Measurements from ENCODE around the gene RIIAD1. TPM values are rescaled to one million over a fixed set of nuclear protein-coding genes. Genes with fewer than 3 reads are reported as not detected.

Gene RIIAD1
- total RNA-seq, 2 donors from 2014 or later, result not detected

DNA sequence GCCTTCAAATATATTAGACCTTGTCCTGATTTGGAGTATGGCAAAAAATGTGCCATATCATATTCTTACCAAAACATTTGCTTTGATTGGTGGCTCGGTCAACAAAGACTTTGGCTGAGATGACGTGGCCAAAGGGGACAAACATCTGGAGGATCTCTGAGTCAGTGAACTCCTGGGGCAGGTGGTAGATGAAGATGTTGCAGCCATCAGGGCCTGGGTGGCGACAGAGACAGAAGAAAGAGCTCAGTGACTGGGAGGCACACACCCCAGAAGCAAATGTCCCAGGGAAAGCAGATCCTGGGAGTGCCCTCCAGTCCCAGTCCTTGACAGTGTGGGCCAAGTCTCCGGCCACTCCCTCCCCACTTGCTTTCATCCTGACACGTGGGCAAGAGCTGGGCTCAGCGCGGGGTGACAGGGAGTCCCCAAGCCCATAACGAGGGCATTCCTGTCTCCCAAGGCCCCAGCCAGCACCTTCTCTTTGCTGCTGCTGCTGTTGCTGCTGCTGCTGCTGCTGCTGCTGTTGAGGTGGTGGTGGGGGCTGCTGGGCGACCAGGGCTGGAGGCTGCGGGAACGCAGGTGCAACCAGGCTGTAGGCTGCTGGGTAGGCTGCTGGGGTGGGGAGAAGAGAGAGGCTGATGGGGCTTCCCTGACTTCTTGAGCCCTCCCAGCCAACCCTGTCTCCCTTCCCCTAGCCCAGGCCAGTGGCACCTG is 15.4 kb upstream of the RIIAD1 start:
- Histone ChIP-seq H3K9me3 (ENCODE audit: control insufficient read depth, low read length) (no peaks in the 10 kb centered on the region), H3K4me3 (ENCODE audit: low read length) (no peak overlapping the region), H3K27ac (ENCODE audit: low read depth, low read length) (no peak overlapping the region), H3K9ac (ENCODE audit: extremely low read depth, low read length, poor library complexity, severe bottlenecking) (no peak overlapping the region), H3K4me1 (ENCODE audit: control insufficient read depth, insufficient read depth, low read length) (no peaks in the 10 kb centered on the region), H3K27me3 (ENCODE audit: control insufficient read depth, insufficient read depth, low read length, poor library complexity, severe bottlenecking) (no peaks in the 10 kb centered on the region), H3K36me3 (ENCODE audit: control insufficient read depth, insufficient read depth, low read length) (peaks cover 12% of the 10 kb centered on the region)
- Mint-ChIP-seq H3K27ac (no peak overlapping the region), H3K4me3 (no peak overlapping the region), H3K36me3 (ENCODE audit: low read depth) (peaks cover 3% of the 10 kb centered on the region), H3K9me3 (no peaks in the 10 kb centered on the region), H3K27me3 (ENCODE audit: insufficient read depth) (no peaks in the 10 kb centered on the region), H3K4me1 (no peaks in the 10 kb centered on the region)
- DNase-seq, result no peak
- TF ChIP-seq CTCF (conservative IDR thresholded peaks at IDR 0.05), result no peak
- WGBS, 2 experiments (ENCODE audit: insufficient coverage in 1 of 2, insufficient read length in 1 of 2), result 88 to 95% methylated on average over 4 to 11 of the region's 11 CpGs

DNA sequence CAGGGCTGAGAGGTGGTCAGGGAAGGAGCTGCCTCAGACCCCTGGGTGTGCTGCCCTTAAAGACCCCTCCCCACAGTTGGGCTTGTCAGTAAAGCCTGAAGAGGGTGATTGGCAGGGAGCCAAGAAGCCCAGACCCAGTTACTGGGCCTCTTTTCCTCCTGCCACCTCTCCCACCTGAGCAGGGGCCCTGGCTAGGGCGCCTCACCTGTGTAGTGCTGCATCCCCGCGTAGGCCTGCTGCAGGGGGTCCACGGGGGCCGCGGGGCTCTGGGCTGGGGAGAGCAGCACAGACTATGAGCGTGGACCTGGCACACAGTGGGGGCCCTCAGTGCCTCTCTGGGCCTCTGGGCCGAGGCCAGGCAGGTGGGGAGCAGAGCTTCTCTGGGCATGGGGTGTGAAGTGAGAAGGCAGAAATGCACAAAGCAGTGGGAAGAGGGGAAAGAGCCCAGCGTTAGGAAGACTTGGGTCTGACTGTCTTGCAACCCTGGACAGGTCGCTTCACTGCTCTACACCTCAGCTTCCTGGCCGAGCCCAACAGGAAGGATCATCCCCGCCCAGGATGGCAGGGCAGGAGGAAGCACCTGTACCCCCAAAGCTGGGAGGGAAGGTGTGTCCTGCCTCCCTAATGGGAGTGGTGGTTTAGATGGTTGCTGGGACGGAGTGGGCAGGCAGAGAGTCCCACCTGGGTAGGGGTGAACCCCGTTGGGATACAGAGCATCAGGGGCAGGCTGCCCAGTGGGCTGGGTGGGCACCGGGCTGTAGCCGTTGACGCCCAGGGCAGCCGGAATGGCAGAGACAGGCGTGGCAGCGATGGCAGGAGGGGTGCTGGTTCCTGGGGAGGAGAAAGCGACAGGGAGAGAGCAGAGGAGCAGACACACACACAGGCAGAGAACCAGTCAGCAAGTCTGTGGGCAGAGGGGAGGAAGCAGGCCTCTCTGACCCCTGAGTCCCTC is 14.6 kb upstream of the RIIAD1 start:
- no peak for TF ChIP-seq CTCF (conservative IDR thresholded peaks at IDR 0.05)
- WGBS, 2 experiments (ENCODE audit: insufficient coverage in 1 of 2, insufficient read length in 1 of 2), result 89 to 91% methylated on average over 9 to 21 of the region's 21 CpGs

GRCh38 chr1:151707541-151708065 is 13.7 kb upstream of the RIIAD1 start:
- H3K4me1 ChIP-seq (ENCODE audit: control insufficient read depth, insufficient read depth, low read length), result no peaks in the 10 kb centered on the region
- H3K9me3 ChIP-seq (ENCODE audit: control insufficient read depth, low read length), result no peaks in the 10 kb centered on the region
- Mint-ChIP-seq H3K9me3 (no peaks in the 10 kb centered on the region), H3K27ac (no peak overlapping the region), H3K36me3 (ENCODE audit: low read depth) (no peaks in the 10 kb centered on the region), H3K4me3 (no peak overlapping the region), H3K27me3 (ENCODE audit: insufficient read depth) (peaks cover 1% of the 10 kb centered on the region), H3K4me1 (peaks cover 5% of the 10 kb centered on the region)
- 94 to 100% methylated on average over 3 to 15 of the region's 15 CpGs for WGBS, 2 experiments (ENCODE audit: insufficient coverage in 1 of 2, insufficient read length in 1 of 2)
- DNase-seq, result no peak
- no peaks in the 10 kb centered on the region for H3K36me3 ChIP-seq (ENCODE audit: control insufficient read depth, insufficient read depth, low read length)
- no peak overlapping the region for H3K9ac ChIP-seq (ENCODE audit: extremely low read depth, low read length, poor library complexity, severe bottlenecking)
- no peak overlapping the region for H3K27ac ChIP-seq (ENCODE audit: low read depth, low read length)
- H3K4me3 ChIP-seq (ENCODE audit: low read length), result no peak overlapping the region
- TF ChIP-seq CTCF (conservative IDR thresholded peaks at IDR 0.05), result no peak
- no peaks in the 10 kb centered on the region for H3K27me3 ChIP-seq (ENCODE audit: control insufficient read depth, insufficient read depth, low read length, poor library complexity, severe bottlenecking)

More for the DNA sequence above, 14.6 kb upstream of the RIIAD1 start:
- Mint-ChIP-seq H3K9me3 (no peaks in the 10 kb centered on the region), H3K36me3 (ENCODE audit: low read depth) (no peaks in the 10 kb centered on the region), H3K4me3 (no peak overlapping the region), H3K27ac (no peak overlapping the region), H3K27me3 (ENCODE audit: insufficient read depth) (no peaks in the 10 kb centered on the region), H3K4me1 (no peaks in the 10 kb centered on the region)
- Histone ChIP-seq H3K9ac (ENCODE audit: extremely low read depth, low read length, poor library complexity, severe bottlenecking) (no peak overlapping the region), H3K4me1 (ENCODE audit: control insufficient read depth, insufficient read depth, low read length) (no peaks in the 10 kb centered on the region), H3K36me3 (ENCODE audit: control insufficient read depth, insufficient read depth, low read length) (peaks cover 3% of the 10 kb centered on the region), H3K27ac (ENCODE audit: low read depth, low read length) (no peak overlapping the region), H3K9me3 (ENCODE audit: control insufficient read depth, low read length) (no peaks in the 10 kb centered on the region), H3K27me3 (ENCODE audit: control insufficient read depth, insufficient read depth, low read length, poor library complexity, severe bottlenecking) (no peaks in the 10 kb centered on the region), H3K4me3 (ENCODE audit: low read length) (no peak overlapping the region)
- DNase-seq, result no peak
